Stimulated activated CD8-positive, alpha-beta memory T cell treated with anti-CD3 and anti-CD28 coated beads, Interleukin-4, amount 100 ng/mL, for 24 hours (primary cell): Measurements from ENCODE around the gene FGF10.

Experiments used
- DNase-seq: peaks from one replicate; pipeline ENCODE4 v3.0.0-alpha.2; 2020; ENCODE audit warnings: low read depth

FGF10 gene

GRCh38 chr5:44257653-44258365 lies 131.4 kb downstream of the FGF10 start:
- DNase-seq = no peak

- no peak for DNase-seq
These were observed 132.0 kb downstream of the FGF10 start for GRCh38 chr5:44257221-44257620.
